UCSD-AML1 (cell line): Measurements from ENCODE around the gene CCDC97.

Experiments used
- DNase-seq: peaks from one replicate; lab custom pipeline; 2025; ENCODE audit not compliant: unreplicated experiment; lab: John Stamatoyannopoulos, UW

CCDC97 gene

GRCh38 chr19:41318696-41319499, 8.9 kb downstream of the CCDC97 start:
- DNase-seq: no peak

GRCh38 chr19:41319500-41320184, 9.7 kb downstream of the CCDC97 start:
- no peak for DNase-seq

- no peak for DNase-seq
Measured at GRCh38 chr19:41320185-41320518, 10.2 kb downstream of the CCDC97 start.

- no peak for DNase-seq
Measured at GRCh38 chr19:41320568-41320967, 10.6 kb downstream of the CCDC97 start.

GRCh38 chr19:41321204-41321599, 11.2 kb downstream of the CCDC97 start:
- no peak for DNase-seq

GRCh38 chr19:41321600-41322270, 11.8 kb downstream of the CCDC97 start:
- DNase-seq: peak; percentile 43

- DNase-seq: no peak
Measured at GRCh38 chr19:41322451-41322850, 12.5 kb downstream of the CCDC97 start.

GRCh38 chr19:41323023-41323422, 13.1 kb downstream of the CCDC97 start:
- no peak for DNase-seq

- peak; percentile 90 for DNase-seq
Measured at GRCh38 chr19:41323430-41324125, 13.6 kb downstream of the CCDC97 start.

- no peak for DNase-seq
Measured at GRCh38 chr19:41324231-41324702, 14.3 kb downstream of the CCDC97 start.

- peak; percentile 71 for DNase-seq
Measured at GRCh38 chr19:41324921-41325639, 15.1 kb downstream of the CCDC97 start.

- no peak for DNase-seq
Measured at GRCh38 chr19:41325640-41325946, 15.6 kb downstream of the CCDC97 start.

GRCh38 chr19:41325947-41326706, 16.2 kb downstream of the CCDC97 start:
- no peak for DNase-seq

GRCh38 chr19:41327076-41327575, 17.2 kb downstream of the CCDC97 start:
- no peak for DNase-seq

GRCh38 chr19:41327576-41328156, 17.7 kb downstream of the CCDC97 start:
- DNase-seq: peak; percentile 99

GRCh38 chr19:41328157-41328841, 18.3 kb downstream of the CCDC97 start:
- DNase-seq: peak; percentile 67

GRCh38 chr19:41328842-41329225, 18.9 kb downstream of the CCDC97 start:
- DNase-seq: peak; percentile 67

- no peak for DNase-seq
Measured at GRCh38 chr19:41330481-41330880, 20.5 kb downstream of the CCDC97 start.
